Gastroesophageal sphincter (tissue), 4 donors: ENCODE data around the gene IRF3. TPM values are rescaled to one million over a fixed set of nuclear protein-coding genes. Genes with fewer than 3 reads are reported as not detected.

Experiments used
- ATAC-seq: fragments of 150-250 bp; one replicate; pipeline ENCODE4 v1.9.1; 2016; ENCODE audit warnings: mild to moderate bottlenecking, moderate library complexity
- H3K27ac ChIP-seq, 4 donors: fragments of 200-600 bp; sonication (generic) in 3 of 4; 1 replicate in 3 of 4; 2 replicates in 1 of 4; pipeline ENCODE4 v1.5.1; 2016 to 2019
- H3K27me3 ChIP-seq: fragments of 200-600 bp; sonication (generic); one replicate; pipeline ENCODE4 v1.5.1; 2019
- H3K36me3 ChIP-seq, 2 donors: fragments of 200-600 bp; sonication (generic); one replicate each; pipeline ENCODE4 v1.5.1; 2019; ENCODE audit warnings: control low read depth in 1 of 2
- H3K4me1 ChIP-seq, 3 donors: fragments of 200-600 bp; sonication (generic); 1 replicate in 2 of 3; 2 replicates in 1 of 3; pipeline ENCODE4 v1.5.1; 2016 to 2019; ENCODE audit warnings: control low read depth in 2 of 3
- H3K4me3 ChIP-seq, 2 donors: fragments of 200-600 bp; sonication (generic); one replicate each; pipeline ENCODE4 v1.5.1; 2019; ENCODE audit warnings: mild to moderate bottlenecking in 1 of 2, moderate library complexity in 1 of 2
- H3K9me3 ChIP-seq, 3 donors: fragments of 200-600 bp; sonication (generic); one replicate each; pipeline ENCODE4 v1.5.1; 2017 to 2019; ENCODE audit warnings: control low read depth in 2 of 3
- EP300 ChIP-seq: sonication (generic); formaldehyde crosslinking; IDR thresholded peaks from one replicate; pipeline ENCODE4 v1.6.1; 2017; ENCODE audit warnings: antibody characterized with exemption, mild to moderate bottlenecking
- POLR2A ChIP-seq, 2 donors: fragments of 450-650 bp; IDR thresholded peaks; one replicate each; pipeline ENCODE4 v1.6.1; 2017; ENCODE audit warnings: antibody characterized with exemption in 2 of 2, mild to moderate bottlenecking in 2 of 2, moderate library complexity in 1 of 2
- POLR2AphosphoS5 ChIP-seq: sonication (generic); formaldehyde crosslinking; IDR thresholded peaks from one replicate; pipeline ENCODE4 v1.6.1; 2017; ENCODE audit warnings: antibody characterized with exemption
- WGBS, 2 donors: methylation state at CpG; one replicate each; pipeline ENCODE4 v1.1.5; 2018; ENCODE audit warnings: low coverage in 1 of 2; 5-methylcytosine and 5-hydroxymethylcytosine counted together
- total RNA-seq, 4 donors: library from RNA; depleted of rRNA; stranded (reverse); fragments of >200 nt; gene quantifications; one replicate each; pipeline ENCODE4 v1.1.0, GENCODE V29; 2016
- TF ChIP-seq, protein P1 (sequence below), 4 experiments: fragments of 200-600 bp in 2 of 4; fragments of 450-650 bp in 2 of 4; sonication (generic) in 1 of 4; IDR thresholded peaks; one replicate each; pipeline ENCODE4 v1.5.1; 2017 to 2019; ENCODE audit warnings: antibody characterized with exemption in 4 of 4, mild to moderate bottlenecking in 2 of 4, moderate library complexity in 2 of 4

Gene IRF3
- total RNA-seq, 4 donors from 2014 or later, result 29.2 to 68.6 (median 39.9) TPM

DNA sequence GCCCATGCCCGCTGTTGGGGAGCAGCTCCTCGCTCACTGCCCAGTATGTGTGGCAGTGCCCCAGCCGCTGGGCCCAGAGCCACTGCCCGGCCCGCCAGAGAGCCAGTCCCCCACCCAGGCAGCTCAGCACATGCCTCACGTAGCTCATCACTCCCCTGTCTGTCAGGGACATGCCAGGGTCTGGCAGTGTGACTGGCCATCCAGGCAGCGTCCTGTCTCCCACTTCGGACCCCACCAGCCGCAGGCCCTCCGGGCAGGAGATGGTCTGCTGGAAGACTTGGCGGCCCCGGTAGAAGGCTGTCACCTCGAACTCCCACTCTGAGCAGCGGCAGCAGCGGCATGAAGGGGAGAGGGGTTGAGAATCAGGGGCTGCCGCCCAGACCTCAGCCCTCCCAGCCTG is 3.6 kb downstream of the IRF3 start:
- Histone ChIP-seq H3K36me3 (peaks cover 0 to 61% of the 10 kb centered on the region in 2 donors), H3K4me1 (peaks cover 0 to 38% (median 7%) of the 10 kb centered on the region in 3 donors), H3K27me3 (no peaks in the 10 kb centered on the region), H3K4me3 (no peak overlapping the region), H3K27ac (no peak overlapping the region), H3K9me3 (no peaks in the 10 kb centered on the region)
- ATAC-seq, result no peak
- no peak for TF ChIP-seq EP300
- TF ChIP-seq, protein P1, sequence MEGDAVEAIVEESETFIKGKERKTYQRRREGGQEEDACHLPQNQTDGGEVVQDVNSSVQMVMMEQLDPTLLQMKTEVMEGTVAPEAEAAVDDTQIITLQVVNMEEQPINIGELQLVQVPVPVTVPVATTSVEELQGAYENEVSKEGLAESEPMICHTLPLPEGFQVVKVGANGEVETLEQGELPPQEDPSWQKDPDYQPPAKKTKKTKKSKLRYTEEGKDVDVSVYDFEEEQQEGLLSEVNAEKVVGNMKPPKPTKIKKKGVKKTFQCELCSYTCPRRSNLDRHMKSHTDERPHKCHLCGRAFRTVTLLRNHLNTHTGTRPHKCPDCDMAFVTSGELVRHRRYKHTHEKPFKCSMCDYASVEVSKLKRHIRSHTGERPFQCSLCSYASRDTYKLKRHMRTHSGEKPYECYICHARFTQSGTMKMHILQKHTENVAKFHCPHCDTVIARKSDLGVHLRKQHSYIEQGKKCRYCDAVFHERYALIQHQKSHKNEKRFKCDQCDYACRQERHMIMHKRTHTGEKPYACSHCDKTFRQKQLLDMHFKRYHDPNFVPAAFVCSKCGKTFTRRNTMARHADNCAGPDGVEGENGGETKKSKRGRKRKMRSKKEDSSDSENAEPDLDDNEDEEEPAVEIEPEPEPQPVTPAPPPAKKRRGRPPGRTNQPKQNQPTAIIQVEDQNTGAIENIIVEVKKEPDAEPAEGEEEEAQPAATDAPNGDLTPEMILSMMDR (IDR thresholded peaks at IDR 0.05), result no peak
- TF ChIP-seq POLR2A (IDR thresholded peaks at IDR 0.05), result no peak
- TF ChIP-seq POLR2AphosphoS5, result no peak
- no CpG with 5 or more reads among the region's 16 CpGs for WGBS, 2 donors

DNA sequence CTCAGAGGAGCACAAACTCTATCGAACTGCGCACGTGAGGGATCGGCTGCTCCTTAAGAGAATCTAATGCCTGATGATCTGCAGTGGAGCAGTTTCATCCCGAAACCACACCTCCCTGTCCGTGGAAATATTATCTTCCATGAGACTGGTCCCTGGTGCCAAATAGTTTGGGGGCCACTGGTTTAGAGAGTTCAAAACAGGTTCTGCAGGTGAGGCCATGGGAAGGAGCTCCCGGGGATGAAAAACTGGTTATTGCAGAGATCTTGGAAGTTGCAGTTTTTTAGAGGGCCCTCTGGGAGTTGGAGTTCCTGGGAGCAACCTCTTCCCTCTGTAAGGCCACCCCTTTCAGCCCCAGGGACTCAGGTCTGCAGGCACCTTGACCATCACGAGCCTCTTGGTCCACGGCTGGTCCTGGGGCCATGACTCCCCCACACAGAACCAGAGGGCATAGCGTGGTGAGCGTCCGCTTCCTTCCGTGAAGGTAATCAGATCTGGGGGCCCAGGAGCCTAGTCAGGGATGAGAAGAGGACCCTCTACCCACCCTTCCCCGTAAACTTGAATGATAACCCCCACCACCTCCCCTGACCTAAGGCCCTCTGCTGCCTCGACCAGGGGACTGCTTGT is 5.2 kb downstream of the IRF3 start:
- TF ChIP-seq POLR2A (IDR thresholded peaks at IDR 0.05), result no peak
- WGBS, 2 donors, result 70 to 82% methylated on average over 2 of the region's 15 CpGs
- no peak overlapping the region for H3K27ac ChIP-seq
- no peak for ATAC-seq
- peaks cover 0 to 77% of the 10 kb centered on the region in 2 donors for H3K36me3 ChIP-seq
- no peaks in the 10 kb centered on the region for H3K27me3 ChIP-seq
- no peak overlapping the region for H3K4me3 ChIP-seq
- peaks cover 0 to 27% (median 0%) of the 10 kb centered on the region in 3 donors for H3K4me1 ChIP-seq
- no peaks in the 10 kb centered on the region for H3K9me3 ChIP-seq

DNA sequence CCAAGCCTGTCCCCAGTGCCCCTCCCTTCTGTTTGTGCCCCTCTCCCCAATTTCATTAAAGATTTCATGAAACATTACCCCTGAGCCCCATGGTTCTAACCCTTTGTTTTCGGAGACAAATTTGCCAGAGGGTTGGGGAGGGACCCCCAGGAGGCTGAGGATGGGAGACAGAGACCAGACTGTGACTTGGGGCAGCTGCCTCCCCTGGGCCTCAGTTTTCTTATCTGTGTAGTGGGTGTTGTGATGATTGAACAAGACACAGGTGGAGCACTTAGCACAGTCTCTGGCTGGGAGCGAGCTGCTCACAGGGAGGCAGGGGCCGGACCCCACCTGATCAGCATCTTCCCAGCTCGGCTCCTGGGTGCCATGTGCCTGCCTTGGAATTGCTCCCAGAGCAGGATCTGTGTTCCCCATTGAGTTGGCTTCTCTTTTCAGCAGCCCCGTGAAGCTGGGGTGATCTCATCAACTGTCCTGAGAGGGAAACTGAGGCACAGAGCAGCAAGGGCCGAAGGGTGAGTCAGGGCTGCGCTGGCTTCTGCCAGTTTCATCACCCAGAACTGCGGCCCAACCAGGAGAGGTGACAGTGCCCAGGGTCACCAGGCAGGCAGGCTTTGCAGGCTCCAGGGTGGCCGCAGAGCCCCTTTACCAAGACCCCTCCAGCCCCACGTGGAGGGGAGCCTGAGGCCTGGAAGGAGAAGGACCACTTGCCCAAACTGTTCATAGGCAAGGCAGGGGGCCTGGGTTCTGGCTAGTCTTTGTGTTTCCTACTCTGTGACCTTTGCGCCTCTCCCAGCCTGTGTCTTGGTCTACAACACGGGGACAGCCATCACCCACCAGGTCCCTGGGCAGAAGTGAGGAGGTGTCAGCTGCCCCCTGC is 6.9 kb downstream of the IRF3 start:
- H3K27ac ChIP-seq, result no peak overlapping the region
- WGBS, 2 donors, result 40% methylated on average over 1 of the region's 12 CpGs; no CpG with 5 or more reads in 1 of the 2 donors
- H3K4me3 ChIP-seq, result no peak overlapping the region
- peaks cover 0 to 94% of the 10 kb centered on the region in 2 donors for H3K36me3 ChIP-seq
- no peak for ATAC-seq
- H3K4me1 ChIP-seq, result peaks cover 0 to 10% (median 0%) of the 10 kb centered on the region in 3 donors
- no peaks in the 10 kb centered on the region for H3K9me3 ChIP-seq
- H3K27me3 ChIP-seq, result no peaks in the 10 kb centered on the region
- no peak for TF ChIP-seq EP300
- no peak for TF ChIP-seq POLR2A (IDR thresholded peaks at IDR 0.05)

DNA sequence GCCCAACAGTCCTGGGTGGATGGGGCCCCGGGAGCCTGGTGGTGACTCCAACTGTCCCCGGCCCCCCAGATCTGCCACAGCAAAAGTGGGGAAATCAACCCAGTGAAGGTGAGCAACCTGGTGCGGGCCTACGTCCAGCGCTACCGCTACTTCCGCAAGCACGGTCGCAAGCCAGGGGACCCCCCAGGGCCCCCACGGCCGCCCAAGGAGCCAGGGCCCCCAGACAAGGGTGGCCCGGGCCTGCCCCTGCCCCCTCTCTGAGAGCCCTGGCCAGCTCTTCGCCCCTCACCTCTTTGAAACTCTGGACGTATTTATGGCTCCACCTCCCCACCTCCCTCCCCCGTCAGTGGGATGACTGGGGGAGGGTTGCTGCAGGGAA is 7.5 kb downstream of the IRF3 start:
- Histone ChIP-seq H3K4me3 (no peak overlapping the region), H3K27ac (no peak overlapping the region), H3K36me3 (peaks cover 0 to 100% of the 10 kb centered on the region in 2 donors), H3K4me1 (peaks cover 0 to 4% (median 0%) of the 10 kb centered on the region in 3 donors), H3K27me3 (no peaks in the 10 kb centered on the region), H3K9me3 (no peaks in the 10 kb centered on the region)
- TF ChIP-seq POLR2AphosphoS5 (no peak), EP300 (no peak), POLR2A (IDR thresholded peaks at IDR 0.05) (no peak)
- TF ChIP-seq, protein P1 (IDR thresholded peaks at IDR 0.05), result no peak
- no CpG with 5 or more reads among the region's 15 CpGs for WGBS, 2 donors
- no peak for ATAC-seq

DNA sequence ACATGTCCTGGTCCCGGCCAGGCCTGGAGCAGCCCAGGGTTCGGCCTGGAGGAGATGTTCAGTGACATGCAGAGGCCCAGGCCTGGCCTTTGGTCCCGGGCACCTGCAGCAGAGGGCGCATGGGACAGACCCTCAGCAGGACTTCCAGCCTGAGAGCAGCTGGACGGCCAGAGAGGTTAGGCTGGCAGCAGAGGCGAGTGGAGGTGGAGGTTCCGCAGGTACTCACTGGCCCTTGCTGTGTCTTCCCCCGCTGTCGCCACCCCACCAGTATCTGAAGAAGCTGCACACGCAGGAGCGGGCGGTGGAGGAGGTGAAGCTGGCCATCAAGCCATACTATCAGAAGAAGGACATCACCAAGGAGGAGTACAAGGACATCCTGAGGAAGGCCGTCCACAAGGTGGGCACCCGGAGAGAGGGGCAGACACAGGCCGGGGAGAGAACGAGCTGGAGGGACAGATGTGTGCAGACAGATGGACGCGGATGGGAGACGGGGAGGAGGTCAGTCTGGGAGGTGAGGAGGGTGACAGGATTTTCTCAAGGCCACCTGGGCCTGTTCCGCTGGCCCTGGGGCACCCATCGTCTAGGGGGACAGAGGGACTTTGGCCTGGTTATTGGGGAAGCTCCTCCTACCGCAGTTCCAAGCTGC is 8.0 kb downstream of the IRF3 start:
- H3K36me3 ChIP-seq, result peaks cover 0 to 100% of the 10 kb centered on the region in 2 donors
- no peaks in the 10 kb centered on the region for H3K4me1 ChIP-seq
- no peaks in the 10 kb centered on the region for H3K9me3 ChIP-seq
- 81 to 83% methylated on average over 6 to 12 of the region's 22 CpGs for WGBS, 2 donors
- H3K27ac ChIP-seq, result no peak overlapping the region
- H3K4me3 ChIP-seq, result no peak overlapping the region
- H3K27me3 ChIP-seq, result no peaks in the 10 kb centered on the region
- no peak for TF ChIP-seq POLR2AphosphoS5
- no peak for TF ChIP-seq EP300
- TF ChIP-seq POLR2A (IDR thresholded peaks at IDR 0.05), result no peak
- TF ChIP-seq, protein P1 (IDR thresholded peaks at IDR 0.05), result no peak
- no peak for ATAC-seq
